GM18499 (cell line): ENCODE results near the gene RIT1.

ENCODE experiments used
- ATAC-seq: cut with Tn5 transposase; IDR thresholded peaks from one replicate; pipeline ENCODE4 v1.9.1; 2021; ENCODE audit warnings: moderate number of reproducible peaks; ENCODE audit not compliant: insufficient read depth, unreplicated experiment

The RIT1 gene, protein sequence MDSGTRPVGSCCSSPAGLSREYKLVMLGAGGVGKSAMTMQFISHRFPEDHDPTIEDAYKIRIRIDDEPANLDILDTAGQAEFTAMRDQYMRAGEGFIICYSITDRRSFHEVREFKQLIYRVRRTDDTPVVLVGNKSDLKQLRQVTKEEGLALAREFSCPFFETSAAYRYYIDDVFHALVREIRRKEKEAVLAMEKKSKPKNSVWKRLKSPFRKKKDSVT

DNA sequence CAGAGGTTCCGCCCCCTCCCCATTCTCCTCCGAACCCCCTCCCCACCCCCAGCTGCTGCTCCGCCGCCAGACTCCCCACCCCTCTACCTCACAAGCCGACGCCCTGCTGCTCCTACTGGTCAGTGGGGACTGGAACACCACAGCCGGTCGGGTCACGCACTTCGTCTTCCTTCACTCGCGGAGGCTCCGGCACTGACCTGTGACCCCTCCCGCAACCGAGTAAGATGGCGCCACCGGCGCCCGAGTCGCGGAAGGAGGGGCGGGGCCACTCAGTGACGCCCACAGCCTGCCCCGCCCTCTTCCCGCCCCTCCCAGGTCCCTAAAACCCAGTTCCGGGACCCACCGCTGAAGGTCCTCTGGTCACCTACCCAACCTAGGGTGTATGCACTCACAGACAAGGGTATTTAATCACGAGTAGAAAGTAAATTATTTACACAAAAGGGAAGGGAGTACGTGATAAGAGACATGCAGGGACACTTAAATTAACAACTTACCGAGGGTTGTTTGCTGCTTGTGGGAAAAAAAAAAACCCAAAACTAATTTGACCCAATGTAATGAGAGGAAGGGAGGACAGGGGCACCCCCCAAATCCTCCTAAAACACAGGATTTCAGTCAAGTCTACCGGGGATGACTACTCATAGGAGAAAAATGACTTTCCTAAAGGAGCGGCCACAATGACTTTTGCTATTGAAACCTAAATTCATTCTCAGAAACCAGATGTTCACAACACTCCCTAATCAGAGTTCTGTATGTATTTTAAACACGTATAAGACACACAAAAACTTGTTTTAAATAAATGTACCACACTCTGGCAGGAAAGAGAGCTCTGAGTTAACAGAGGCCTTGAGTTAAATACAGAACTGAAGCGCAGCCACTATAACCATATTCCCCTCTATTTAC is at the start of gene RIT1:
TSS of gene RIT1 (minus strand) at position 194 of the 900 bp plus-strand sequence. CDS start 588 bp downstream, outside the sequence.
- ATAC-seq = no peak

DNA sequence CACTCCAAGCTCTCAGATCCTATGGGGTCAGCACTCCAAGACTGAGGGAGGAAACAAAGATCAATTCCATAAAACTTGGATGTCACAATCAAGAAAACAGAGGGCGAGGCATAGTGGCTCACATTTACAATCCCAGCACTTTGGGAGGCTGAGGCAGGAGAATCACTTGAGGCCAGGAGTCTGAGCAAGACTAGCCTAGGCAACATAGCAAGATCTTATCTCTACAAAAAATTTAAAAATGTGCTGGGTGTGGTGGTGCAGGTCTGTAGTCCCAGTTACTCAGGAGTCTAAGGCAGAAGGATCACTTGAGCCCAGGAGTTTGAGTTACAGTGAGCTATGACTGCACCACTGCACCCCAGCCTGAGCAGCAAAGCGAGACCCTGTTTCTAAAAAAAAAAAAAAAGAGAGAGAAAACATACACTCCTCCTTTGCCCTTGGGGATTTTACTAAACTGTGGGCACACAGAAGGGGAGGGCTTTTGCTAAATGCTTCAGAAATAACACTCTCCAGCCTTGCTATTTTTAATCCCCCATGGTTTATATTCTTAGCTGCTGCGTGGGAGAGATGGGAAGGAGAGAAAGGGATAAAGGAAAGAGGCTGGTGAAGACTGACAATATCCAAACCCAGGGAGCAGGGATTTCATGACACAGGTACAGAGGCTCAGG is 49.1 kb upstream of the RIT1 start:
- no peak for ATAC-seq

DNA sequence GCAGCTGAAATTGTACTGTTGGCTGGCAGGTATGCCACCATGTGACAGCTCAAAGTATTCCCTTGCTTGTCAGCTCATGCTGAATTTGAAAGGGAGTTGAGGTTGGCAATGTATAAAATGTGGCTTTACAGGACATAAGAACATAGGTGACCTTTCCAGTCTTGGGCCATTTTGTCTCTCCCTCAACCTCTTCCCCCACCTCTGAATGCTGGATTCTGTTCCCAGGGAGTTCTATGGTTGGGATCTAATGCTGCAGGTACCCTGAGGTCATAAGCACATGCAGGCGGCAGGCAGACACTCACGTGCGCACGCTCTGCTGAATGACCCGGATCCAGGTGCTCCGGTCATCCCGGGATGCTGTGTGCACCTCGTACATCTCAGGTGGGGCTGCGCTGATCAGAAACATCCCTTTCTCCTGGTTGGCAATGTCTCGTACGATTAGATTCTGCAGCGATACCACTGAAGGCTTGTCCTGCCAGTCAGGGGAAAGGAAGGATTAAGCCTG is 46.3 kb upstream of the RIT1 start:
- no peak for ATAC-seq

DNA sequence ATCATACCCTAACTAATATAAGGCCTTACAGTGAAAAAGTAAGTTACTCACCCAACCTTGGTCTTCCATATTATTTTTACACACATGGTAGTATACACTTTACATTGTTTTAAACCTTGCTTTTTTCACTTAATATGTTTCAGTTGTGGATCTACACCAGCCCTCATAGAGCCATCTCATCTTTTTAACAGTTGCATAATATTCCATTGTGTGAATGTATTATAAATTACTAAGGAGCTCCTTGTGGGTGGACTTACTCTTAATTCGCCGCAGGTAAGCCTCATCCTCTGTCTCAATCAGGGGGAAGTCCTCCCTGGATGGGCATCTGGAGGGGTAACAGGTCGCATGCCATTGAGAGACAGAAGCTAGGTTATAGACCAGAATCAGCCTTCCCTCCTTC is 43.5 kb upstream of the RIT1 start:
- no peak for ATAC-seq

DNA sequence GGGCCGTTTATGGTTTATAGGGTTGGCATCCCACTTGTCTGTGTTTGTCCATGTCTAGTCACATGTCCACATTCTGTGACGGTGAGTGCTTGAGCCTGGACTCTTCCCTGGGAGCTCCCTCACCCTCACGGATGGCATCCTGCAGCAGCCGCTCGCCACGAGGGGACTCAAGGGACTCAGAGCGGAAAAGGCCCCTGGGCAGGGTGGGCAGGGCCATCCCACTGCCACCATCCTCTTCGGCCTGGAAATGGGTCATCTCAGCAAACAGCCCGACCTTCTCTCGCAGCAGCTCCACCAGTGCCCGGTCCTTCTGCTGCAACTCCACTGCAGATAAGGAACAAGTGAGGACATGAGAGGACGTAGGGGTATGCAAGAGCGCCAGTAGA is 41.3 kb upstream of the RIT1 start:
- ATAC-seq = no peak

DNA sequence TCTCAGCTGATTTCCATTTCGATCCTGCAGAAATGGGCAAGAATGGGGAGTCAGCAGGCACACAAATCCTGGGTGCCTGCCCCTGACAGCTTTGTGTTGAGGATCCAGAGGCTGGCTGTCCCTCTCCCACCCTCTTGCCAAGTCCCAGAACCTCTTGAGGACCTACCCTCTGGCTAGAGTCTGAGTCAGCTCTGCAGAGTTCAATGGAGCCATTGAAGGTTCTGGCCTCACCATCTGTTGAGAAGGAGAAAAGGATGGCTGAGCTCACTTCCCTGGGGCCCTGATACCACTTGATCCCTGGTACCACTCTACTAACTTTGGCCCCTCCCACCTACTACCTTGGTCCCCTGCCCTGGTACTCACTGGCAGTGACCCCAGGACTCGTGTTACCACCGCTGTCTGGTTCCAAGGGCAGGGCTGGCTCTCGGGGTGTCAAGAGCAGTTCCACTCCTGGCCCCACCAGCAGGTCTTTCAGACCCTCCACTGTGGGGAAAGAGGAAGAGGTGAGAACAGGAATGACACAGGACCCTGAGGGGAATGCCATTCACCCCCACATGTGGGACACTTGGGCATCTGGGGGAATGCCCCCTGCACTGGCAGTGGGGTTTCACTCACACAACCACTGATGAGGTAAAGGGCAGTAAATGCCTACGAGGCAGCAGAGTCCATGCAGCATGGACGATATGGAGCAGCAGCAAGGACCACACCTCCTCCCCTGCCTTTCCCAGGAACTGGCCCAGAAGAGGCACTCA is 40.8 kb upstream of the RIT1 start:
- no peak for ATAC-seq

DNA sequence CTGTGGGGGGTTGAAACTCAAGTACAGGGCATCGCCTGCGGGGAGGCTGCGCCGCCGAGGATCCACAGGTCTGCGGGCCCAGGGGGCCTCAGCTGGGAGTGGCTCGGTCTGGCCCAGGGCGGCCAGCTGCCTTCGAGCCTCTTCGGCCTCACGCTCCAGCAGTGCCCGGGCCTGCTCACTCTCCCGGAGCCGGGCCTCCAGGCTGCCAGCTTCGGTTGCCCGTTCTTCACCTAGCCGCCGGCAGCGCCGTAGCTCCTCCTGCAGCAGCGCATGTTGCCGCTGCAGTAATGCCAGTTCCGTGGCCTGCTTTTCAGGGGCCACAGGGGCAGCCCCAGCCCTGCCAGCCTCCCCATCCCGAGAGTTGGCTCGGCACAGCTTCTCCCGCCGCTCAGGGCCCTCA is 39.7 kb upstream of the RIT1 start:
- no peak for ATAC-seq

DNA sequence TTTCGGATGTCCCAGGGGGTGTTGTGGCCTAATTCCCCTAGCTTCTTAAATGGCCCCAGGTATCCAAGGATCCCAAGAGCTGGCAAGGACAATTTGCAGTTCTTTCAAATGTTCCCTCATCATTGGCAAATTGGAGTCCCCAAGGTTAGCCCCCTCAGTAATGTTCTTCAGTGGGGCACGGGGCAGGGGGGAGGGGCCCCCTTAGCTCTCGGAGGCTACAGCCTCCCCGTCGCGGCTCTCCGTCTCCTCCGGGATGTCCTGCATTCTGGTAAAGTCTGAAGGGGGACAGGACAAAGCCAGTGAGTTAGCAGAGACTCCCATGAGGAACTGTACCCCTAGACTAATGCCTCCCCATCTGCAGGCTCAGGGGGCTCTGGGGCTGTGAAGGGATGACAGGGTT is 36.6 kb upstream of the RIT1 start:
- ATAC-seq = no peak

DNA sequence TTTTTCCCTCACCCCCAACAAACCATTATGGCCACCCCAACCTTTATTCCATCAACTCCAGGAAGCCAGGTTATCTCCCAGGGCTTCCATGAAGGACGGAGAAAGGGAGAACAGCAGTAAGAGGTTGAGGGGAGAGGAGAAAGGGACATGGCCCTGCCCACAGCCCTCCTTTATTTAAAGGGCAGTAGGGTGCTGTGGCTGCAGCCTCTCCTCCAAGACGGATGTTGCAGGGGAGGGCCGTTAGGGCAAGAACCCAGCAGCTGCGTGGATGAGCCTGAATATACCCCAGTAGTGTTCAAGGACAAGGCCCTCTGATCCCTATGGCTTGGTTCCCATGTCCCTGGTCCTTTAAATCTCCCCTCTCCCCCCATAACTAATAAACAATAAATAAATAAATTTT is 36.1 kb upstream of the RIT1 start:
- no peak for ATAC-seq

DNA sequence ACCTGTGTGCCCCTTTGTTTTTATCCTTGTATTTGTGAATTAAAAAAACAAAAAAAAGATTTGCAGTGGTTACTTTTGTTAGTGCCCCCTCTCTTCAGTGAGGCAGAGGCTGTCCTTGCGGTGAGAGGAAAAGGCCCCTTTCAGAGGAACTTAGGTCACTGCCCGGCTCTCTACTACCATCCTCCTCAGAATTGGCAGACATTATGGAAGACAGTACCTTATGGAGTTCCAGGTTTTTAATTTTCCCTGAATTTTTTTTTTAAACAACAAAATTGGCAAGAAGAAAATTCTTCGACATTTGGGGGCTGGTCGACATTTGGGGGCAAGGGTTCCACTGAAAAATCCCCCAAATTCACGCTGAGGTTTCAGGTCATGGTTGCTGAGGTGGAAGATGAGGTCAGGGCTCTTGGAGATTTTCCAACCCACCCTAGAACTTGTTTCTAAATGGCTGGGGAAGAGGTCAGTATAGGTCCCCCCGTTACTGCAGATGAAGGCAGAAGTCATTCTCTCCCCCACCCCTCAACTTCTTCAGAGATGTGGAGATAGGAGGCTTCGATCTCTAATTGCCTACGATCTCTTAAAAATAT is 35.6 kb upstream of the RIT1 start:
- ATAC-seq = no peak

DNA sequence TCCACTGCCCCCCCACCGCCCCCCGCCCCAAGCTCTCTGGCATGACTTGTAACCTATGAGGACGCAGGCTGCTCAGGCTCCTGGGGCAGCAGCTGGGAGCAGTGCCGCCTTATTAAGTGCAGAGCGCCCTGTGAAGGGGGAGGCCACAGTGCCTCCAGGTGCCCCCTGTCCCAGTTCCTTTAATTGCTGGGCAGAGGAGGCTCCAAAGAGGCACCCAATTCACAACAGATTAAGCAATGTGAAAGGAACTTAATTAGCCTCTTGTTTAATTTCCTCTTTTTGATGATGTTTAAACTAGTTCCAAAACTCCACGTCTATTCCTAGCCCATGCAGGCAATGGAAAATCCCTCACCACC is 33.3 kb upstream of the RIT1 start:
- ATAC-seq = no peak

DNA sequence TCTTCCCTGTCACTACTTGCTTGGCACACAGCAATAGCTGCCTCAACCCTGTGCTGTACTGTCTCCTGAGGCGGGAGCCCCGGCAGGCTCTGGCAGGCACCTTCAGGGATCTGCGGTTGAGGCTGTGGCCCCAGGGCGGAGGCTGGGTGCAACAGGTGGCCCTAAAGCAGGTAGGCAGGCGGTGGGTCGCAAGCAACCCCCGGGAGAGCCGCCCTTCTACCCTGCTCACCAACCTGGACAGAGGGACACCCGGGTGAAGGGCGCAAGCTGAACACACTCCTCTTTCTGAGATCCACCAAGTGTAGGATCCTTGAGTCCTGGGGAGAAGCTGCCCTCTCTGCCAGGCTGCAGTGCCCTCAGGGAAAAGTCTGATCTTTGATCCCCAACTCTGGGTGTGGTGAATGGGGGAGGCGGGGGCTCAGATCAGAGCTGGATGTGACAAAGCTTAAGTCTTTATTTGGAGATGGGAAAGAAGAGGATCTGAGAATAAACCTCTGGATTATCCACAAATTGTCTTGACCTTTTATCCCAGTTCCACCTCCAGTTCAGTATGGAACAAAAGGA is 31.5 kb upstream of the RIT1 start:
- no peak for ATAC-seq

DNA sequence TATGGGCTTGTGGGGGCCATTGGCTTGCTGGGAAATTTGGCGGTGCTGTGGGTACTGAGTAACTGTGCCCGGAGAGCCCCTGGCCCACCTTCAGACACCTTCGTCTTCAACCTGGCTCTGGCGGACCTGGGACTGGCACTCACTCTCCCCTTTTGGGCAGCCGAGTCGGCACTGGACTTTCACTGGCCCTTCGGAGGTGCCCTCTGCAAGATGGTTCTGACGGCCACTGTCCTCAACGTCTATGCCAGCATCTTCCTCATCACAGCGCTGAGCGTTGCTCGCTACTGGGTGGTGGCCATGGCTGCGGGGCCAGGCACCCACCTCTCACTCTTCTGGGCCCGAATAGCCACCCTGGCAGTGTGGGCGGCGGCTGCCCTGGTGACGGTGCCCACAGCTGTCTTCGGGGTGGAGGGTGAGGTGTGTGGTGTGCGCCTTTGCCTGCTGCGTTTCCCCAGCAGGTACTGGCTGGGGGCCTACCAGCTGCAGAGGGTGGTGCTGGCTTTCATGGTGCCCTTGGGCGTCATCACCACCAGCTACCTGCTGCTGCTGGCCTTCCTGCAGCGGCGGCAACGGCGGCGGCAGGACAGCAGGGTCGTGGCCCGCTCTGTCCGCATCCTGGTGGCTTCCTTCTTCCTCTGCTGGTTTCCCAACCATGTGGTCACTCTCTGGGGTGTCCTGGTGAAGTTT is 30.8 kb upstream of the RIT1 start:
- ATAC-seq = no peak

DNA sequence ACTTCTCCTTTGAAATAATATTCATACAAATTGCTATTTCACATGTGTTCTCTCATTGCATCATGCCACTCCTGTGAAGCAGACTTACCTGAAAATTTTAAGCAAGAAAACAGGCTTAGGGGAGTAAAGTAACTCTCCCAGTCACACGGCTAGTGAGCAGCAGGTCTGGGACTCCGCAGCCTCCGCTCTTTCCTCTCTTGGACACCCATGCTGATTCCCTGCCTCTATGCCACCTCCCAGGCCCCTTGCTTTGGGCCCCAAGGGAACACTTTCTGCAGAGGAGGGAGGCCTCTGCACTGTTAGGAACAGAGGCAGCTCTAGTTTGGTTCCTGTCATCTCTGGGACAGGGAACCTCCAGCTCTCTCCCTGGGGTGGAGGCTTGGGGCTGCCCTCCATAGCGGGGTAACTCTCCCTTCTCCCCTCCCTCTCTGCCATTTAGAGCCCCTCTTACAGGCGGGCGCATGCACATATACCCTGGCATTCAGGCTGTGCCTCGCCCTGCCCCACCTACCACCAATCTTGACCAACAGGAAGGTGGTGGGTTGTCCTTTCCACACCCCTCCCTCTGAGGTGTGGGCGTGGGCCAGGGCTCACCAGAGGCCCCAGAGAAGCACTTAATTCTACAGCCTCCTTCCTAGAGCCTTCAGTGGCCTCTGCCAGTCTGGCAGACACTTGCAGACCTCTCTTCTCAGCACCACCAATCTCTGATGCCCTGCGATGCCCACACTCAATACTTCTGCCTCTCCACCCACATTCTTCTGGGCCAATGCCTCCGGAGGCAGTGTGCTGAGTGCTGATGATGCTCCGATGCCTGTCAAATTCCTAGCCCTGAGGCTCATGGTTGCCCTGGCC is 30.1 kb upstream of the RIT1 start, which contains the start of gene RXFP4:
TSS of gene RXFP4 (plus strand) at position 646 of the 852 bp plus-strand sequence. CDS start at position 718, 72 bp downstream.
- ATAC-seq = no peak

DNA sequence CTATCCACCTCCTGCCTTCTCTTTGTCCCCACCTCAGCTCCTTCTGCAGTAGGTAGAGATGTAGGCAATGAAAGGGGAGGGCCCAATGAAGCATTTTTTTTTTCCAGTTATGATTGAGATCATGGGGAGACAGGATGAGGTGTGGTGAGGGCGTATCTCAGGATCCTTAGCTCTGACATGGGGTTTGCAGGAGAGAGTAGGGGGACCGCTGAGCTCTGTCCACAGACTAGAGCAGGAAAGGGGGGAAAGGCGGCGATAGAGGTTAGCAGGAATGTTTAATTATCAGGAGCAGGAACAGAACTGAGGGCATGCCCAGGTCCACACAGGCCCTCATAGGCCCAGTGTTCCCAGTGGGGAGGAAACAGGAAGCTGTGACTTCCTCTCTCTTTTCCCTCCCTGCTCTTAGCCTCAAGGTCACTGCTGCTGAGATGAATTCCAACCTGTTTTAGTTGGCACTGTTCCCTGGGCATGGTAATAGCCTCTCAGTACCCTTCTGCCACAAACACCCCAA is 29.4 kb upstream of the RIT1 start:
- ATAC-seq = no peak

DNA sequence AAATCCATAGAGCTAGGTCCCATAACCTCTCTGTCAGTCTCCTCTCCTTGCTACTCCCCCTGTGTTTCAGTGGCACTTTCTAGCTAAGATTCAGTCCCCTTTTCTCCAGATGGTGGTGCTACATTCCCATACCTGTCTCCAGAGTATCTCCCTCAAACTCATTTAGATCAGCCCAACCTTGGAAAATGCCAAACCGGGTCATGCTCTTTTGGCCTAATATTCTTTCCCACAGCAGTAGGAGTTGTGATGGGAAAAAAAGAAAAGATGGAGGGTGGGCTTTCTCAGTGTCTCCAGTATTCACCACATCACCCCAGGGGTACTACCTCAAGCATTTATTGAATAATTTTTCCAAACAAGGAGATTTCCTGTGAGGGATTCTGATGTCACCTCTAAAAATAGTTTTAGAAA is 27.1 kb upstream of the RIT1 start:
- no peak for ATAC-seq

DNA sequence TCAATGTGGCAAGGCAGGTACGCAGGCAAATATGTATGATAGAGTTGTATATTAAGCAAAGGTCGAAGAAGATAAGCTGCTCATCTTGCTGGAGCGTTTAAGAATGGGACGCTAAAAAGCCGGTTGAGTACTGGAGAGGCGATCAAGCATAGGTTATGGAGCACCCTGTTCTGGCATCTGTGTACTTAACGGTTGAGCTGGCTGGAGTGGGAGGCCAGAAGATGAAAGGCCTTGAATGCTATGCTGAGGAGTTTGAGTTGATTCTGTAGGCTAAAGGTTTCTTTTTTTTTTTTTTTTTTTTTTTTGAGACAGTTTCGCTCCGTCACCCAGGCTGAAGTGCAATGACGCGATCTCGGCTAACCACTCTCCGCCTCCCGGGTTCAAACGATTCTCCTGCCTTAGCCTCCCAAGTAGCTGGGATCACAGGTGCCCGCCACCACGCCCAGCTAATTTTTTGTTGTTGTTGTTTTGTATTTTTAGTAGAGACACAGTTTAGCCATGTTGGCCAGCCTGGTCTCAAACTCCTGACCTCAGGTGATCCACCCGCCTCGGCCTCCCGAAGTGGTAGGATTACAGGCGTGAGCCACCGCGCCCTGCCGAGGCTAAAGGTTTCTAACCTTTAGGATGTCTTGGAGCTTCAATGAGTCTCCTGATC is 23.9 kb upstream of the RIT1 start:
- no peak for ATAC-seq
